Nephron (organoid): Measurements from ENCODE around the gene UBTD1.
A peak's percentile ranks its signal among the peaks of the same experiment; 100 is the strongest.

Experiments
- H3K27ac Mint-ChIP-seq, 3 experiments: 2 replicates each; pipeline ENCODE4 v1.8.0; 2020; ENCODE audit warnings: mixed read lengths in 3 of 3, mild to moderate bottlenecking in 2 of 3, moderate library complexity in 1 of 3
- H3K27me3 Mint-ChIP-seq: 2 replicates; pipeline ENCODE4 v1.8.0; 2021; ENCODE audit warnings: low read depth, mild to moderate bottlenecking, moderate library complexity, mixed read lengths
- H3K36me3 Mint-ChIP-seq: 2 replicates; pipeline ENCODE4 v1.8.0; 2020; ENCODE audit warnings: low read depth, mixed read lengths
- H3K4me1 Mint-ChIP-seq: 2 replicates; pipeline ENCODE4 v1.8.0; 2020; ENCODE audit warnings: mixed read lengths
- H3K4me3 Mint-ChIP-seq, 3 experiments: 2 replicates each; pipeline ENCODE4 v1.8.0; 2020; ENCODE audit warnings: mild to moderate bottlenecking in 3 of 3, mixed read lengths in 3 of 3, moderate library complexity in 2 of 3
- H3K9me3 Mint-ChIP-seq: 2 replicates; pipeline ENCODE4 v1.8.0; 2020; ENCODE audit warnings: mixed read lengths
- CTCF ChIP-seq, 3 experiments: fragments of 200-600 bp; sonication (generic); IDR thresholded peaks; one replicate each; pipeline ENCODE4 v1.5.0; 2021; ENCODE audit warnings: antibody characterized with exemption in 3 of 3; ENCODE audit not compliant: unreplicated experiment in 3 of 3

The UBTD1 gene

GRCh38 chr10:97498841-97499560, at the start of gene UBTD1:
TSS of gene UBTD1 (plus strand) at chr10:97498924. CDS start at chr10:97499204, 280 bp downstream.
- Mint-ChIP-seq H3K4me3 (peak within 1 kb of the TSS; percentile 90 to 99 (median 94)), H3K27ac (peak within 1 kb of the TSS; percentile 24 to 96 (median 88)), H3K36me3 (peaks cover 1% of the 10 kb centered on the region), H3K27me3 (peaks cover 28% of the 10 kb centered on the region), H3K4me1 (peaks cover 39% of the 10 kb centered on the region), H3K9me3 (no peaks in the 10 kb centered on the region)
- no peak for TF ChIP-seq CTCF (IDR thresholded peaks at IDR 0.05; ENCODE audit: unreplicated experiment in 3 of 3)

GRCh38 chr10:97450828-97451227, 47.9 kb upstream of the UBTD1 start:
- no peak overlapping the region for H3K4me3 Mint-ChIP-seq
- no peaks in the 10 kb centered on the region for H3K27me3 Mint-ChIP-seq
- H3K27ac Mint-ChIP-seq, result no peak overlapping the region
- no peaks in the 10 kb centered on the region for H3K9me3 Mint-ChIP-seq
- no peak for TF ChIP-seq CTCF (IDR thresholded peaks at IDR 0.05; ENCODE audit: unreplicated experiment in 3 of 3)
- H3K36me3 Mint-ChIP-seq, result peaks cover 52% of the 10 kb centered on the region
- peaks cover 22% of the 10 kb centered on the region for H3K4me1 Mint-ChIP-seq

GRCh38 chr10:97451605-97452004, 47.1 kb upstream of the UBTD1 start:
- no peak for TF ChIP-seq CTCF (IDR thresholded peaks at IDR 0.05; ENCODE audit: unreplicated experiment in 3 of 3)
- Mint-ChIP-seq H3K4me3 (no peak overlapping the region), H3K27me3 (no peaks in the 10 kb centered on the region), H3K27ac (no peak overlapping the region), H3K9me3 (no peaks in the 10 kb centered on the region), H3K4me1 (peaks cover 20% of the 10 kb centered on the region), H3K36me3 (peaks cover 57% of the 10 kb centered on the region)

GRCh38 chr10:97452352-97452751, 46.4 kb upstream of the UBTD1 start:
- H3K27me3 Mint-ChIP-seq, result no peaks in the 10 kb centered on the region
- H3K4me1 Mint-ChIP-seq, result peaks cover 15% of the 10 kb centered on the region
- H3K9me3 Mint-ChIP-seq, result no peaks in the 10 kb centered on the region
- TF ChIP-seq CTCF (IDR thresholded peaks at IDR 0.05; ENCODE audit: unreplicated experiment in 3 of 3), result no peak
- H3K36me3 Mint-ChIP-seq, result peaks cover 65% of the 10 kb centered on the region
- H3K27ac Mint-ChIP-seq, result no peak overlapping the region
- H3K4me3 Mint-ChIP-seq, result no peak overlapping the region

- peaks cover 7% of the 10 kb centered on the region for H3K4me1 Mint-ChIP-seq
- no peak overlapping the region for H3K4me3 Mint-ChIP-seq
- H3K36me3 Mint-ChIP-seq, result peaks cover 72% of the 10 kb centered on the region
- no peaks in the 10 kb centered on the region for H3K27me3 Mint-ChIP-seq
- H3K9me3 Mint-ChIP-seq, result no peaks in the 10 kb centered on the region
- no peak overlapping the region for H3K27ac Mint-ChIP-seq
- TF ChIP-seq CTCF (IDR thresholded peaks at IDR 0.05; ENCODE audit: unreplicated experiment in 3 of 3), result no peak
These were observed 44.2 kb upstream of the UBTD1 start for GRCh38 chr10:97454330-97455036.
